Aorta (tissue), 5 donors: ENCODE data around the gene CHIA. TPM values are rescaled to one million over a fixed set of nuclear protein-coding genes. Genes with fewer than 3 reads are reported as not detected.

Experiments
- ATAC-seq: fragments of 200-7000 bp; cut with Tn5 transposase; one replicate; pipeline ENCODE4 v1.9.1; 2022; ENCODE audit warnings: moderate library complexity; ENCODE audit not compliant: low FRiP score
- DNase-seq, 2 donors: peaks; one replicate each; pipeline ENCODE4 v3.0.0-alpha.2; 2020
- H3K27ac ChIP-seq, 2 donors: one replicate each; pipeline ENCODE4 v1.5.1; 2013; ENCODE audit warnings: low read length in 2 of 2, mild to moderate bottlenecking in 2 of 2, moderate library complexity in 2 of 2, control low read depth in 1 of 2, inconsistent platforms in 1 of 2, low read depth in 1 of 2
- H3K27me3 ChIP-seq, 2 donors: one replicate each; pipeline ENCODE4 v1.6.1; 2013; ENCODE audit warnings: control low read depth in 1 of 2, low read length in 1 of 2, mild to moderate bottlenecking in 1 of 2, moderate library complexity in 1 of 2; ENCODE audit not compliant: insufficient read depth in 2 of 2, control insufficient read depth in 1 of 2
- H3K36me3 ChIP-seq, 2 donors: one replicate each; pipeline ENCODE4 v1.6.1; 2013; ENCODE audit warnings: control low read depth in 1 of 2, low read length in 1 of 2, mild to moderate bottlenecking in 1 of 2; ENCODE audit not compliant: insufficient read depth in 2 of 2, control insufficient read depth in 1 of 2
- H3K4me1 ChIP-seq, 2 donors: one replicate each; pipeline ENCODE4 v1.6.1; 2013; ENCODE audit warnings: low read length in 2 of 2, control low read depth in 1 of 2, mild to moderate bottlenecking in 1 of 2, moderate library complexity in 1 of 2; ENCODE audit not compliant: insufficient read depth in 2 of 2, control insufficient read depth in 1 of 2
- H3K4me3 ChIP-seq, 2 donors: one replicate each; pipeline ENCODE4 v1.5.1; 2013; ENCODE audit warnings: low read length in 2 of 2, control low read depth in 1 of 2, mild to moderate bottlenecking in 1 of 2
- H3K9me3 ChIP-seq: one replicate; pipeline ENCODE4 v1.6.1; 2013; ENCODE audit warnings: mild to moderate bottlenecking, low read length; ENCODE audit not compliant: control insufficient read depth
- WGBS, 2 donors: extraction: QIAGEN DNeasy Blood & Tissue Kit; methylation state at CpG; one replicate each; pipeline ENCODE4 v1.1.7; 2013; 5-methylcytosine and 5-hydroxymethylcytosine counted together
- intact Hi-C, 2 donors: fragments of 100-400 bp; cut with DNase I; formaldehyde crosslinking; loops; one replicate each; pipeline versions ENCODE4 v1.14.2 to v1.15.0; 2022
- polyA plus RNA-seq, 2 donors: library from polyadenylated mRNA; stranded (reverse); fragments of 200-250 nt; gene quantifications; one replicate each; pipeline ENCODE4 v1.2.3, GENCODE V29; 2013
- total RNA-seq, 2 donors: library from RNA; stranded (reverse); fragmentation: NEBNext Ultra II Directional; extraction: Animal tissue kit (Norgen Biotek cat#: 25700); gene quantifications; one replicate each; pipeline ENCODE4 v1.2.1, GENCODE V29; 2021
- donor health status: healthy with polysubstance abuse.
- donor health status: Bipolar disorder and iron deficiency.
- donor health status: DM: no; HTN: no; CAD: no.
- donor health status: DM: no; HTN: no; CAD: no.
- donor health status: DM: yes; HTN: yes; CAD: no.

CHIA gene
- total and polyA plus RNA-seq, 4 donors = 0.28 TPM; not detected in 3

DNA sequence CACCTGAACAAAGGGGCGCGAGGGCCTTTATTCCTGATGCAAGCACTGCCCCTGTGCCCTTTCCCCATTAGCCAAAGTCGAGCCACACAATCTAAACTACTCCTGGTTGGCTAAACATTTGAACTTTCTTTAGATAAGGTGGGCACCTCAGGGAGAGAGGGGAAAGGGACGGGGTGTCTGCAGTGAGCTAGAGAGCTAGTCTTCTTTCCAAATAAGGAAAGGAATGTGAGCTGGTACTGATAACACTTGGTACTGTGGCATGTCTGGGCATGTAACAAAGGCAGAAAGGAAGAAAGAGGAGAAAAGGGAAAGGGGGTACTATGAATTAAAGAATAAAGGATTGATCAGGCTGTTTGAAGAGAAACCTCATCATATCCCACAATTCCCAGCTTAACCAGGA, 74.0 kb downstream of the CHIA start:
- ATAC-seq (no peak), DNase-seq (no peak)
- 48 to 49% methylated on average over 4 of the region's 4 CpGs for WGBS, 2 donors
- H3K4me3 ChIP-seq = no peak overlapping the region
- no peak overlapping the region for H3K27ac ChIP-seq
- no peaks in the 10 kb centered on the region for H3K9me3 ChIP-seq
- H3K36me3 ChIP-seq = no peaks in the 10 kb centered on the region
- H3K4me1 ChIP-seq = no peaks in the 10 kb centered on the region
- H3K27me3 ChIP-seq = no peaks in the 10 kb centered on the region
- intact Hi-C loops = no loop called here

DNA sequence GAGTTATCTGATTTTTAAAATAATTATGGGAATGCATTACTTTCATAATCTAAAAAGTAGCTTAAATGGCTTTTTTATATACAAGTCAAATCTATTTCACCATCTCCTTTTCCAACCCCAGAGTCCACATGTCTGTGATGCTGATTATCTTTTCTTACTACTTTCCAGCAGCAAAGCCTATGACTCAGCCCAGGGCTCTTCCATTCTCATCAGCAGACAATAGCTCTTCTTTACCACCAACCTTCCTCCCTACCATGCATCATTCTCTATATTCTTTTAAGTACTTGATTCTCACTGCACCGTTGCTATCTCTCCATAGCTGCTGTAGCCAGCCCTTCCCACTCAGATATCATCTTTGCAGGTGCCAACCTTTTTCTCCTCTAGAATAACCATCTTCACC, 75.6 kb downstream of the CHIA start:
- Histone ChIP-seq H3K9me3 (no peaks in the 10 kb centered on the region), H3K27me3 (no peaks in the 10 kb centered on the region), H3K4me1 (no peaks in the 10 kb centered on the region), H3K36me3 (no peaks in the 10 kb centered on the region), H3K27ac (no peak overlapping the region), H3K4me3 (no peak overlapping the region)
- ATAC-seq (no peak), DNase-seq (no peak)
- intact Hi-C loops = no loop called here
- 68 to 70% methylated on average over 1 of the region's 1 CpG for WGBS, 2 donors

DNA sequence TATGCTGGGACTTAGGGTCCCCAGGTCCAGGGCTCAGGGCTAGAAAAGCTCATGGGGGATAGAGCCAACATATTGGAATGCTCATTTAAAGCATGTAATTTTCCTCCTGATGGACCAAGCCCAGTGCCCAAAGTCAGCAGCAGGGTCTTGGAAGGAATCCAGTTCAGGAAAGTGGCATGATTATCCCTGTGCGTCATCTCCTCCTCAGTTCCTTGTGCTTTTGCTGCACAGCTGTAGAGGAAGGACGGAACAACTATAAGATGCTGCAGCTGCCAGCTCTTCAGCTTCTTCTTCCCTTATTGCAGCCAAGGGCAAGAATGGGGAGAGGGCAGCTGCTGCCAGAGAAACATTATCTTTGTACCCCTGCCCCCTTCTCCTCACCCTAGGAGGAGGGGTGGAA, 78.5 kb downstream of the CHIA start:
- intact Hi-C loops = no loop called here
- no peak for DNase-seq
- H3K27ac ChIP-seq = no peak overlapping the region
- H3K9me3 ChIP-seq = no peaks in the 10 kb centered on the region
- H3K27me3 ChIP-seq = no peaks in the 10 kb centered on the region
- H3K4me3 ChIP-seq = no peak overlapping the region
- no peak for ATAC-seq
- H3K4me1 ChIP-seq = no peaks in the 10 kb centered on the region
- WGBS, 2 donors = 68 to 76% methylated on average over 2 of the region's 2 CpGs
- no peaks in the 10 kb centered on the region for H3K36me3 ChIP-seq

DNA sequence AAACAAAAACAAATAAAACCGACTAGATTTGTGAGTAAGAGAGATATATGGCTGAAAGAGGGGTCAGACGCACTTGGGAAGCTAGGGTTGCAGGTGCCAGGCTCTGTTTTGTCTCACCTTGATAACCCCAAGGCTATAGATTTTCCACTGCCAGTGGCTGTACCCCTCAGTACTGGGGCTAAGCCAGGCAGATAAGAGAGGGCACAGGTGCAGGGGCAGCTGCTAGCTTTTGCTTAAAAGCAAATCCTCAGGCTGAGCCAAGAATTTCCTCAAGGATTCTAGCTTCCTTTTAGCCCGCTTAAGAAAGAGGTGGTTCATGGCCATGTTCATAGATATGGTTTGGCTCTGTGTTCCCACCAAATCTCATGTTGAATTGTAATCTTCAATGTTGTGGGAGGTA, 79.0 kb downstream of the CHIA start:
- Histone ChIP-seq H3K4me3 (no peak overlapping the region), H3K9me3 (no peaks in the 10 kb centered on the region), H3K36me3 (no peaks in the 10 kb centered on the region), H3K27ac (no peak overlapping the region), H3K4me1 (no peaks in the 10 kb centered on the region), H3K27me3 (no peaks in the 10 kb centered on the region)
- WGBS, 2 donors = 64 to 66% methylated on average over 3 of the region's 3 CpGs
- DNase-seq (no peak), ATAC-seq (no peak)
- intact Hi-C loops = no loop called here

Other genes starting within 250 kb of the CHIA start
- gene DRAM2, start 150.8 kb upstream of the CHIA start, total RNA-seq = 10 to 100 TPM; 23.6 to 37.6 TPM
- gene DRAM2, start 150.8 kb upstream of the CHIA start, polyA plus RNA-seq = 10 to 100 TPM; 23.9 to 78.5 TPM
- 10 to 100 TPM; 24.5 to 41.3 TPM for gene CEPT1, start 150.6 kb upstream of the CHIA start, total RNA-seq
- gene CEPT1, start 150.6 kb upstream of the CHIA start, polyA plus RNA-seq = 10 to 100 TPM; 13.2 to 13.6 TPM
- gene DENND2D, start 90.2 kb upstream of the CHIA start, total RNA-seq = 10 to 100 TPM; 12.3 to 17.7 TPM
- 10 to 100 TPM in 1 of 2 donors, under 1 TPM in 1; 0.77 to 20.3 TPM for gene DENND2D, start 90.2 kb upstream of the CHIA start, polyA plus RNA-seq
- 10 to 100 TPM in 1 of 2 donors, 1 to 10 TPM in 1; 7.8 to 12.5 TPM for gene CHI3L2, start 63.1 kb upstream of the CHIA start, total RNA-seq
- under 1 TPM in 1 of 2 donors, not detected in 1; 0.33 TPM for gene CHI3L2, start 63.1 kb upstream of the CHIA start, polyA plus RNA-seq
- 1 to 10 TPM; 2.0 to 7.3 TPM for gene OVGP1, start 136.9 kb downstream of the CHIA start, total RNA-seq
- 1 to 10 TPM in 1 of 2 donors, under 1 TPM in 1; 0.25 to 3.9 TPM for gene OVGP1, start 136.9 kb downstream of the CHIA start, polyA plus RNA-seq
- gene WDR77, start 158.4 kb downstream of the CHIA start, total RNA-seq = 10 to 100 TPM; 17.1 to 17.4 TPM
- 10 to 100 TPM; 14.5 to 20.1 TPM for gene WDR77, start 158.4 kb downstream of the CHIA start, polyA plus RNA-seq
- 100 to 1,000 TPM; 110 TPM for gene ATP5PB, start 158.6 kb downstream of the CHIA start, total RNA-seq
- 100 to 1,000 TPM; 140 to 219 TPM for gene ATP5PB, start 158.6 kb downstream of the CHIA start, polyA plus RNA-seq
- gene C1orf162, start 183.1 kb downstream of the CHIA start, total RNA-seq = 10 to 100 TPM; 19.1 to 53.6 TPM
- 10 to 100 TPM; 20.5 to 51.5 TPM for gene C1orf162, start 183.1 kb downstream of the CHIA start, polyA plus RNA-seq
- 10 to 100 TPM in 1 of 2 donors, 1 to 10 TPM in 1; 4.3 to 10.5 TPM for gene ADORA3, start 212.8 kb downstream of the CHIA start, total RNA-seq
- 10 to 100 TPM in 1 of 2 donors, 1 to 10 TPM in 1; 3.4 to 13.4 TPM for gene ADORA3, start 212.8 kb downstream of the CHIA start, polyA plus RNA-seq
- gene TMIGD3, start 212.8 kb downstream of the CHIA start, total RNA-seq = 1 to 10 TPM; 4.0 to 6.0 TPM
- gene TMIGD3, start 212.8 kb downstream of the CHIA start, polyA plus RNA-seq = 1 to 10 TPM; 1.3 to 7.3 TPM